HEK293 (cell line): ENCODE results near the gene PBRM1.
A peak's percentile ranks its signal among the peaks of the same experiment; 100 is the strongest.

Experiments used
- CTCF ChIA-PET: fragments of 350-600 bp; formaldehyde crosslinking; extraction: SDS; loops from one replicate; lab custom pipeline; 2021; ENCODE audit warnings: antibody characterized with exemption; lab: Yijun Ruan, JAX
- POLR2A ChIA-PET: fragments of 300-600 bp; formaldehyde crosslinking; extraction: SDS; loops from one replicate; lab custom pipeline; 2020; ENCODE audit warnings: antibody characterized with exemption, inconsistent platforms; lab: Yijun Ruan, JAX
- H3K27ac ChIP-seq: fragments of 200-500 bp; sonication (Bioruptor generic); 2 replicates; pipeline ENCODE4 v1.5.1; 2014; ENCODE audit warnings: low read depth, low read length, control low read depth, inconsistent platforms; ENCODE audit errors: extremely low read depth
- H3K36me3 ChIP-seq, 2 experiments: fragments of 200-500 bp in 1 of 2; sonication (Bioruptor generic) in 1 of 2; 1 replicate in 1 of 2; 2 replicates in 1 of 2; pipeline ENCODE4 v1.5.1; 2014 to 2017; ENCODE audit warnings: inconsistent platforms in 2 of 2, low read length in 2 of 2; ENCODE audit not compliant: control insufficient read depth in 2 of 2, insufficient read depth in 1 of 2
- H3K4me1 ChIP-seq: fragments of 200-500 bp; sonication (Bioruptor generic); 2 replicates; pipeline ENCODE4 v1.5.1; 2014; ENCODE audit warnings: mild to moderate bottlenecking, low read length, inconsistent platforms; ENCODE audit not compliant: control insufficient read depth, insufficient read depth
- H3K4me3 ChIP-seq: 2 replicates; pipeline ENCODE4 v1.5.1; 2011; ENCODE audit warnings: low read depth, mild to moderate bottlenecking, control low read depth, low read length, moderate library complexity
- H3K9me3 ChIP-seq: fragments of 200-500 bp; sonication (Bioruptor generic); 2 replicates; pipeline ENCODE4 v1.5.1; 2014; ENCODE audit warnings: low read depth, low read length, inconsistent platforms; ENCODE audit not compliant: control insufficient read depth, insufficient read depth
- ATF2 ChIP-seq: fragments of 450-650 bp; formaldehyde crosslinking; IDR thresholded peaks from 2 replicates; pipeline ENCODE4 v1.5.1; 2016; ENCODE audit warnings: missing biosample characterization, missing genetic modification characterization, low read depth
- EGR2 ChIP-seq: fragments of 450-650 bp; formaldehyde crosslinking; IDR thresholded peaks from 2 replicates; pipeline ENCODE4 v1.5.1; 2016; ENCODE audit warnings: low read depth, missing biosample characterization, missing genetic modification characterization
- KLF10 ChIP-seq: fragments of 450-650 bp; IDR thresholded peaks from 2 replicates; pipeline ENCODE4 v1.5.1; 2018; ENCODE audit warnings: missing biosample characterization, mild to moderate bottlenecking, missing genetic modification characterization
- KLF17 ChIP-seq: fragments of 450-650 bp; formaldehyde crosslinking; IDR thresholded peaks from 2 replicates; pipeline ENCODE4 v1.5.1; 2016; ENCODE audit warnings: missing biosample characterization, missing genetic modification characterization
- PRDM2 ChIP-seq: fragments of 450-650 bp; formaldehyde crosslinking; IDR thresholded peaks from 2 replicates; pipeline ENCODE4 v1.5.1; 2016; ENCODE audit warnings: missing biosample characterization, missing genetic modification characterization, borderline replicate concordance
- SP2 ChIP-seq: fragments of 450-650 bp; formaldehyde crosslinking; IDR thresholded peaks from 2 replicates; pipeline ENCODE4 v1.5.1; 2016; ENCODE audit warnings: missing biosample characterization, missing genetic modification characterization
- SP3 ChIP-seq: fragments of 450-650 bp; formaldehyde crosslinking; IDR thresholded peaks from 2 replicates; pipeline ENCODE4 v1.5.1; 2016; ENCODE audit warnings: missing biosample characterization, missing genetic modification characterization
- SP7 ChIP-seq: fragments of 450-650 bp; formaldehyde crosslinking; IDR thresholded peaks from 2 replicates; pipeline ENCODE4 v1.5.1; 2016; ENCODE audit warnings: missing biosample characterization, missing genetic modification characterization
- TCF7L2 ChIP-seq: IDR thresholded peaks from 2 replicates; pipeline ENCODE4 v1.6.1; 2011; ENCODE audit warnings: low read depth, mild to moderate bottlenecking, inconsistent platforms, low read length, moderate library complexity, borderline replicate concordance
- ZBTB17 ChIP-seq: fragments of 450-650 bp; formaldehyde crosslinking; IDR thresholded peaks from 2 replicates; pipeline ENCODE4 v1.5.1; 2016; ENCODE audit warnings: missing biosample characterization, missing genetic modification characterization
- ZBTB20 ChIP-seq: fragments of 450-650 bp; formaldehyde crosslinking; IDR thresholded peaks from 2 replicates; pipeline ENCODE4 v1.5.1; 2016; ENCODE audit warnings: missing biosample characterization, missing genetic modification characterization
- ZNF169 ChIP-seq: fragments of 450-650 bp; formaldehyde crosslinking; IDR thresholded peaks from 2 replicates; pipeline ENCODE4 v1.5.1; 2016; ENCODE audit warnings: missing biosample characterization, missing genetic modification characterization
- ZNF184 ChIP-seq: fragments of 450-650 bp; IDR thresholded peaks from 2 replicates; pipeline ENCODE4 v1.5.1; 2018; ENCODE audit warnings: missing biosample characterization, mild to moderate bottlenecking, missing genetic modification characterization
- ZNF26 ChIP-seq: fragments of 450-650 bp; formaldehyde crosslinking; IDR thresholded peaks from 2 replicates; pipeline ENCODE4 v1.5.1; 2016; ENCODE audit warnings: missing biosample characterization, missing genetic modification characterization
- ZNF335 ChIP-seq: fragments of 450-650 bp; formaldehyde crosslinking; conservative IDR thresholded peaks from 2 replicates; pipeline ENCODE4 v1.5.1; 2016; ENCODE audit warnings: missing biosample characterization, missing genetic modification characterization
- ZNF341 ChIP-seq: fragments of 450-650 bp; formaldehyde crosslinking; IDR thresholded peaks from 2 replicates; pipeline ENCODE4; 2016; ENCODE audit warnings: low read depth, missing biosample characterization, missing genetic modification characterization
- ZNF391 ChIP-seq: fragments of 450-650 bp; formaldehyde crosslinking; IDR thresholded peaks from 2 replicates; pipeline ENCODE4 v1.5.1; 2016; ENCODE audit warnings: low read depth, missing biosample characterization, missing genetic modification characterization, borderline replicate concordance
- ZNF561 ChIP-seq: fragments of 450-650 bp; IDR thresholded peaks from 2 replicates; pipeline ENCODE4 v1.5.1; 2018; ENCODE audit warnings: missing biosample characterization, missing genetic modification characterization, borderline replicate concordance
- ZNF571 ChIP-seq: fragments of 450-650 bp; formaldehyde crosslinking; IDR thresholded peaks from 2 replicates; pipeline ENCODE4 v1.5.0; 2017; ENCODE audit warnings: missing biosample characterization, missing genetic modification characterization
- ZNF580 ChIP-seq: fragments of 450-650 bp; formaldehyde crosslinking; IDR thresholded peaks from 2 replicates; pipeline ENCODE4 v1.5.1; 2016; ENCODE audit warnings: missing biosample characterization, missing genetic modification characterization
- ZNF639 ChIP-seq: fragments of 450-650 bp; formaldehyde crosslinking; IDR thresholded peaks from 2 replicates; pipeline ENCODE4 v1.5.1; 2016; ENCODE audit warnings: missing biosample characterization, missing genetic modification characterization
- ZNF660 ChIP-seq: fragments of 450-650 bp; IDR thresholded peaks from 2 replicates; pipeline ENCODE4 v1.5.1; 2018; ENCODE audit warnings: missing biosample characterization, mild to moderate bottlenecking, missing genetic modification characterization
- ZNF701 ChIP-seq: fragments of 450-650 bp; formaldehyde crosslinking; IDR thresholded peaks from 2 replicates; pipeline ENCODE4 v1.5.1; 2016; ENCODE audit warnings: missing biosample characterization, missing genetic modification characterization
- ZNF747 ChIP-seq: fragments of 450-650 bp; formaldehyde crosslinking; IDR thresholded peaks from 2 replicates; pipeline ENCODE4 v1.5.1; 2016; ENCODE audit warnings: missing biosample characterization, missing genetic modification characterization

Gene PBRM1

GRCh38 chr3:52533623-52534280 is 152.0 kb downstream of the PBRM1 start, which contains the start of gene NT5DC2 (continued):
- TF ChIP-seq KLF17 (tag by site-specific recombination) (0 out of 2 replicates have a peak, but pooled peaks have one; percentile 41), SP3 (peak; percentile 39; the same call in 1 of the 2 replicates), ZNF571 (tag by site-specific recombination) (no peak), ZNF391 (tag by site-specific recombination) (no peak), ZNF26 (tag by site-specific recombination) (no peak), ZNF701 (no peak), ZNF561 (tag by site-specific recombination) (0 out of 2 replicates have a peak, but pooled peaks have one; percentile 20), ATF2 (tag by site-specific recombination) (no peak), ZNF660 (0 out of 2 replicates have a peak, but pooled peaks have one; percentile 31), ZNF169 (tag by site-specific recombination) (no peak), ZNF341 (tag by site-specific recombination) (peak; percentile 26; the same call in 1 of the 2 replicates), EGR2 (tag by site-specific recombination) (no peak), ZBTB20 (tag by site-specific recombination) (peak; percentile 74), ZBTB17 (tag by site-specific recombination) (no peak), KLF10 (no peak), SP7 (tag by site-specific recombination) (0 out of 2 replicates have a peak, but pooled peaks have one; percentile 14)

GRCh38 chr3:52532838-52533622 is 152.7 kb downstream of the PBRM1 start:
- peaks cover 0 to 43% of the 10 kb centered on the region in 2 experiments; a peak in 1 of 3 replicates for H3K36me3 ChIP-seq
- H3K27ac ChIP-seq: peak overlapping the region; percentile 86
- CTCF ChIA-PET: interaction anchor here (0.6 kb wide), 1 partner anchor 355 kb away, joined by 3 read pairs; no protein-coding TSS in a partner anchor
- peak overlapping the region; percentile 63 for H3K4me3 ChIP-seq
- H3K4me1 ChIP-seq: peaks cover 4% of the 10 kb centered on the region; the same call in 1 of the 2 replicates
- H3K9me3 ChIP-seq: no peaks in the 10 kb centered on the region
- POLR2A ChIA-PET: no interaction called here
- no peak for TF ChIP-seq ZNF184 (tag by site-specific recombination)
- TF ChIP-seq PRDM2 (tag by site-specific recombination): no peak
- peak; percentile 70 for TF ChIP-seq ZBTB20 (tag by site-specific recombination)
- peak; percentile 52 for TF ChIP-seq ZNF335 (tag by site-specific recombination)
- TF ChIP-seq ZNF580 (tag by site-specific recombination): no peak
- TF ChIP-seq ZNF747 (tag by site-specific recombination): no peak
- no peak for TF ChIP-seq TCF7L2
- peak; percentile 83 for TF ChIP-seq SP2 (tag by site-specific recombination)
- no peak for TF ChIP-seq ZNF639 (tag by site-specific recombination)
